HG03108 (cell line): ENCODE measurements around the gene ATM.
"Not testable (repeated sequence)": the region's sequence is repeated elsewhere in the genome, so short reads cannot be mapped to it uniquely, and the experiment has no call there.

Experiments
- ATAC-seq: cut with Tn5 transposase; IDR thresholded peaks from one replicate; pipeline ENCODE4 v1.9.1; 2021; ENCODE audit warnings: moderate library complexity; ENCODE audit not compliant: unreplicated experiment

Gene ATM

DNA sequence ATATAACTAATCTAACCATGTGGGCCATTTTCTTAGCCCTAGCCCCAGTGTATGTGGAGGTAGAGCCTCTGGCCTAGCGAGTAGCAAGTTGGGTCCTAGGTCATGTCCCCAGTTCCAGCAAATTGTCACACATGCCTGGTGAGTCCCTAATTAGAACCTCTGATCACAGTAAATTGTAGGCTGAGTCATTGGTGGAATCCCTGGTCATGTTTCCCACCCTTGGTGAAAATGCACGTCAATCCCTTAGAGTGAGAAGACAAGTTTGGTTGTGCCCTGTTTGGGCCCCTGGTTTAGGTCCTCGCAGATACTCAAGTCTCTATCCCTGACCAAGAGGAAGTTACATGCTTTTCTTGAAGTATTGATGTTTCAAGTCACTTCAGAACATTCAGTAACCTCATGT is 46.7 kb downstream of the ATM start:
- ATAC-seq, result no peak

DNA sequence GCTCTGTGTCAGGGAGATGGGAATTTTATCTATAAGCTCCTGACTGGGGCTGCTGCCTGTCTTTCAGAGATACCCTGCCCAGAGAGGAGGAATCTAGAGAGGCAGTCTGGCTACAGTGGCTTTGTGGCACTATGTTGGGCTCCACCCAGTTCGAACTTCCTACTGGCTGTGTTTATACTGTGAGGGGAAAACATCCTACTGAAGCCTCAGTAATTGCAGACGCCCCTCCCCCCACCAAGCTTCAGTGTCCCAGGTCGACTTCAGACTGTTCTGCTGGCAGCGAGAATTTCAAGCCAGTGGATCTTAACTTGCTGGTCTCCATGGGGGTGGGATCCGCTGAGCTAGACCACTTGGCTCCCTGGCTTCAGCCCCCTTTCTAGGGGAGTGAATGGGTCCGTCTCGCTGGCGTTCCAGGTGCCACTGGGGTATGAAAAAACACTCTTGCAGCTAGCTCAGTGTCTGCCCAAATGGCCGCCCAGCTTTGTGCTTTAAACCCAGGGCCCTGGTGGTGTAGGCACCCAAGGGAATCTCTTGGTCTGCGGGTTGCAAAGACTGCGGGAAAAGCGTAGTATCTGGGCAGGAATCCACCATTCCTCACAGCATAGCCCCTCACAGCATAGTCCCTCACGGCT is 54.2 kb downstream of the ATM start:
- ATAC-seq, result not testable (repeated sequence)

DNA sequence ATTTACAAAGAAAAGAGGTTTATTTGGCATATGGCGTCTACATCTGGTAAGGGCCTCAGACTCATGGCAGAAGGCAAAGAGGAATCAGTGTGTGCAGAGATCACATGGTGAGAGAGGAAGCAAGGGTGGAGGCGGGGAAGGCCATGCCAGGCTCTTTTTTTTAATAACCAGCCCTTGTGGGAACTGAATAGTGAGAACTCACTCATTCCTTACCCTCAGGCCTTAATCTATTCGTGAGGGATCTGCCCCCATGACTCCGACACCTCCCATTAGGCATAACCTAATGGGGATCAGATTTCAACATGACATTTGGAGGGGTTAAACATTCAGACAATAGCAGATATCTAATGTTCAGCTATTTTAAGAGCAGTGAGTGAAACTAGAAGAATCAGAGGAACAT is 55.7 kb downstream of the ATM start:
- no peak for ATAC-seq

GRCh38 chr11:108278954-108279353 is 56.1 kb downstream of the ATM start:
- no peak for ATAC-seq

DNA sequence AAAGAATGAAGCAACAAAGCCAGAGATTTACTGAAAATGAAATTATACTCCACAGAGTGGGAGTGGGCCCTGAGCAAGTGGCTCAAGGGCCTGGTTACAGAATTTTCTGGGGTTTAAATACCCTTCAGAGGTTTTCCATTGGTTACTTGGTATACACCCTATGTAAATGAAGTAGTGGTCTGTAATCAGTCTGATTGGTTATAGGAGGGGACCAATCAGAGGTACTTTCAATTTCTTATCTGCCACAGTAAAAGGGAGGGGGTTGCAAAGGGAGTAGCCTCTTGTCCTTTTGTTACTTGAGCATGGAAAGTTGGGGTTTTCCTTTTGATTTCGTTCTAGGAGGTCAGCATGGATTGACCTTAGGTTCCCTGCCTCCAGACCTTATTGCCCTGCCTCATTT is 63.5 kb downstream of the ATM start:
- ATAC-seq, result no peak

DNA sequence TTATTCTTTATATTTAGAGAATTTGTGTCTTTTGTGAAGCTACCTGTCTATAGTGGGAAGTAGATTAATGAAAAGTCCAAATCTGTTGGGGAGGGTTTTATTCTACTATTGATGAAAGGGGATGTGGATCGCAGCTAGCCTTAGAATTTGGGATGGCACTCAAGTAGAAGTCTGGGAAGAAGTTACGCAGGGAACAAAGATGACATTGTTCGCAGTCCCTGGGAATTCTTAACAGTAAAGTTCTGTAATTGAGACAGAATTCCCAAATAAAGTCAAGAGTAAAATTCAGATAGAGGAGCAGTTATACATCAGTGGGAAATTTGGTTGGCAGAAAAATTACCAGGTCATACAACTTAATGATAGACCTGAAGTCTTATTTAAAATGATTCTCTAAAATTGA is 64.1 kb downstream of the ATM start:
- ATAC-seq, result no peak

DNA sequence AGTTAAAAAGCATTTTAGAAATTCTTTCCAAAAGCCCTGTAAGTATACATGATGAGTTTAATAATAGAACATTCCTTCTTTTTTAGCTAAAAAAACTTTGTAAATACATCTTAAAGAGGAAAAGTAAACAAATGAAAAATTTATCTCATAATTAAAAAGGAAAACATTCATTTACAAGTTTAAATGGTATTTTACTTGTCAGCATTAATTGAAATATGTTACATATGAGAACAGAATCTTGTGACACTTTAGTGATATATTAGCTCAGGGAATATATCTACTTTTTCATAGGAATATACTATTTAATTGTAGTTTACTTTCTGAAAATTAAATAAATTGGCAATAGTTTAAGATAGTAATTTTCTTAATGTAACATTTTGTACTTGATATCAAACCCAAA is 66.2 kb downstream of the ATM start:
- not testable (repeated sequence) for ATAC-seq

DNA sequence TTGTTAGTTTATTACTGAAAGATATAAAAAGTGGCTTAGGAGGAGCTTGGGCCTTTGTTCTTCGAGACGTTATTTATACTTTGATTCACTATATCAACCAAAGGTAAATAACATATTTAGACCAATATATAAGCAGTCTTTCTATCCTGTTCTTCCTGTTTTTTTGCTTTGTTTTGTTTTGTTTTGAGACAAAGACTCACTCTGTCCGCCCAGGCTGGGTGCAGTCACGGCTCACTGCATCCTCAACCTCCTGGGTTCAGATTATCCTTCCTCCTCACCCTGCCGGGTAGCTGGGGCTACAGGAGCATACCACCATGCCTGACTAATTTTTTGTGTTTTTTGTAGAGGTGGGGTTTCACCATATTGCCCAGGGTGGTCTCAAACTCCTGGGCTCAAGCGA is 66.8 kb downstream of the ATM start:
- no peak for ATAC-seq

- no peak for ATAC-seq
Measured at GRCh38 chr11:108293229-108293628, 70.4 kb downstream of the ATM start.

DNA sequence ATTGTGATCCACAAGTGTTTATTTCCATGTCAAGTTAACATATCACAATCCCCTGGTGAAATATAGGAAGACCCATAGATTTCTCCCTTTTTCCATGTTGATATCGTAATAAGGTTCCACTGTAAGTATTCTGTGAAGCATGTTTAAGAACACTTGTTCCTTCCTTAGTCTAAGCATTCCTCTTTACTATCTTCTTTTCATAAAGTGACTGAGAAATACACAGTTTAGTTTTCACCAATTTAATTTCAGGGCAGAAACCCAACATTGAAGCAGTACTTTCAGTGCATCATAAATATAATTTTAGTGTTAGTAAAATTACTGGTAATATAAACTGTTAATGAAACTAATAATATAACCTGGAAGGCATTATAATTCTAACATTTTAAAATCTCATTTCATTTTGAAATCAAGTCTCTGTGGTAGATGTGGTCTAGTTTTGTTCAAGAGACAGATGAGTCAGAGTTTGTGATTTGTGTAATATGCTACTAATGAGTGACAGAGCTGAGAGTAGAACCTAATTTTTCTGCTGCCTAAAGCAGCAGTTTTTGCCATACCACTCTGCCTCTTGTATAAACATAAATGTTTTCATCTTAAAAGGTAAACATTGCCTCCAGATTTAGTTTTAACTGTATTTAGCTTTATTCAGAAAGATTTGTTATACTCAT is 79.4 kb downstream of the ATM start:
- ATAC-seq, result peak; percentile 73

DNA sequence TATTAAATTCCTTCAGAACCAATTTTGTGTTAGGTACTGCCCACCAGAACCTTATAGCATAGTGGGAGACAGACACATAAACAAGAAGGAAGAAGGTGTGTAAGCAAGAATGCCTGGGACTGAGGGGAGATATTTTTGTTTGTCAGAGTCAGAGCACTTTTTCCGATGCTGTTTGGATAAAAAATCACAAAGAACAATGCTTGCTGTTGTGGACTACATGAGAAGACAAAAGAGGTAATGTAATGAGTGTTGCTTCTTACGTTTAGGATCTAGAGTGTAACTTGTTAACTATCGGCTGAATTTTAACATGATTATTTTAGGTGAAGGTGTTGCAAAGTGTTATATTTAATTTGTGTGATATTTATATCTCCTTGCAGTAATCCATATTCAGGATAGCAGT is 84.9 kb downstream of the ATM start:
- no peak for ATAC-seq

DNA sequence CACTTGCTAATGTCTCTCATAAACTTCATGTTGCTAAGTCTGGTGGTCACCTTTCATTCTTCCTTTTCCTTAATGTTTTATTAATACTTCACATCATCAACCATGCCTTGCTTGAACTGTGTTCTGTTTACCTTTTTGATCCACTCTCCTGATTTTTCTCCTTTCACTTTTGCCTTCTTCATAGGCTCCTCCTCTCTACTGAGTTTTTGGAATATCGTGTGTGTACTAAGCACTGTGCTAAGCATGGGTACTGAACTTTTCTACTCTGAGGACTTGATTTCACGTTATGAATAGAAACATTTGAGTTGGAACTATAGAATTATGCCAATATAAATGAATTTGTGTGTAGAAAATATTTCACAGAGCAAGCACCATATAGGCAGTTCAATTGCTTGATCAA is 90.6 kb downstream of the ATM start:
- no peak for ATAC-seq

- ATAC-seq, result no peak
Measured at GRCh38 chr11:108316061-108316460, 93.2 kb downstream of the ATM start.

DNA sequence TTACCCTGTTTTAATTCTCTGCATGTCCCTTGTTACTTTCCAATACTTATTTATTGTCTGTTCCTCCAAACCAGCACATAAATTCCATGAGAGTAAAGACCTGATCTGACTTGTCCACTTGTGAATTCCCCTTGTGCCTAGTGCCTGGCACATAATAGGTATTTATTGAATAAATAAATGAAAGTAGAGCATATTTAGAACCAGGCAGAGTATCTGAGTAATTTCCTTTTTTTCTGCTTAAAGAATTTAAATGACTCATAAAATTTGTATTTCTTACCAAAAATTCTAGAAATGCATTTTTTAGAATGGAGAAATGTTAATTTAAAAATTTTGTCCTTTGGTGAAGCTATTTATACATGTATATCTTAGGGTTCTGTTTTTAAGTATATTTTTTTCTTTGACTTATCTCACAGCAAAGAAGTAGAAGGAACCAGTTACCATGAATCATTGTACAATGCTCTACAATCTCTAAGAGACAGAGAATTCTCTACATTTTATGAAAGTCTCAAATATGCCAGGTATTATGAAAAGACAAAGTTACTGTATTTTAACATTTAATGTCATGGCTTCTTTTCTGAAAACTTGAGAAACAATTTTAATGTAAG is 96.8 kb downstream of the ATM start:
- ATAC-seq, result no peak

DNA sequence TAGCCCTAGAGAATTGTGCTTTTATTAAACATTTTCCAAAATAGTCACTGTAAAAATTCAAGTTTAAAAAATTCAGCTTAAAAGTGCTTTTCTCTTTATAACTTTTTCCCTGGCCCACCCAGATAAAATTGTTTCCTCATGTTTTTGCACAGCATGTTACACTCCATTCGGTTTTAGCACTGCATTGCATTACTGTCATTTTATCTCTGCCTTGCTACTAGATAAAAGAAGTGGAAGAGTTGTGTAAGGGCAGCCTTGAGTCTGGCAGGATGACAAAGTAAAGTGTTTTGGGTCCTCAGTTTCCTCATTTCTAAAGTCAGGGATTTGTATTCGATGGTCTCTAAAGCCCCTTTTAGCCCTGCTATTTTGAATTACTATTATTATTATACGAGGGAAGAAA is 99.8 kb downstream of the ATM start:
- no peak for ATAC-seq

DNA sequence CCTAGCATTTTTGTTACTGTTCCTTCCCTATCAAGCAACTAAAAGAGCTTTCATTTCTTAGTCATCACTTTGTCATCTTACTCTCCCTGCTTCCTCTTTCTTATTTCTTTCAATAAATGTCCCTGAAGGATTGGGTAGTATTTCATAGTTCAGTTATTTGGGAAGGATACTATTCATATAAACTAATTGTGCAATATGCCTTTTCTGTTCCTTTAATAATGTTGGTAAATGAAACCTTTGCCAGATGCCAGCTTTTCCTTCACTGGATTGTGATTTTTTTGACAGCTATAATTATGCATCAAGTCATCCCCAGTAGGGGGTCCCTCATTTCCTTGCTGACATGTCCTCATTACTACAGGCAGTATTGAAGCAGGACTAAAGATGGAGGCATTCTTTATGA is 101.7 kb downstream of the ATM start:
- no peak for ATAC-seq

GRCh38 chr11:108333403-108333899 is 110.6 kb downstream of the ATM start:
- no peak for ATAC-seq

- ATAC-seq, result no peak
Measured at GRCh38 chr11:108338750-108339149, 115.9 kb downstream of the ATM start.

DNA sequence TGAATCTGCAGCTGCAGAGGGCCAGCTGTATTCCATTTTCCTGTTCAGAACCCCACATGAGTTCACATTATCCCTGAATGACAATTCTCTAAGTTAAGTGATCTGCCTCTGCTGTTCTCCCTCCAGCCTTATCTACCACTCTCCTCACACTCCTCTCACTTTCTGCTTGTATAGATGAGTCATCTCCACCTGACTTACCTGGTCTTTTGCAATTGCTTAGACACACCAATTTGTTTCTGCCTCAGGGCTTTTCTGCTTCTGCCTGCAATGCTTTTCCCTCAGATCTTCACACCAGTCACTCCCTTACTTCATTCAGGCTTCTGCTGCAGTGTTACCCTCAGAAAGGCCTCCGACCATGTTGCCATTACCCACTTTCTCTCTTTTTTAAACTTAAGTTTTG is 118.1 kb downstream of the ATM start:
- no peak for ATAC-seq

DNA sequence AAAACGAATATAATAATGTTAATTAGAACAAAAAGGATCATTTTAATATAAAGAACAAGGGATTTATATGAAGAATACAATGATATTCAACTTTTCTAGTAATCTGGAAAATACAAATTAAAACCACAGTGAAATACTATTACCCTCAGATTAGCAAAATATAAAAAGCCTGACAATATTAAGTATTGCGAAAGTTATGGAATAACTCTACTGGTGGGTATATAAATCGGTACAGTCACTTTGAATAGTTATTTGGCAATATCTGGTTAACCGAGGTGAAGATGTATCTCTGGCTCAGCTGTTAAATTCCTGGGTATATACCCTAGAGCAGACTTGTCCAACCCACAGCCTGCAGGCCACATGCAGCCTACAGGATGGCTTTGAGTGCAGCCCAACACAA is 118.8 kb downstream of the ATM start:
- no peak for ATAC-seq

- ATAC-seq, result no peak
Measured at GRCh38 chr11:108343714-108344113, 120.8 kb downstream of the ATM start.

GRCh38 chr11:108345767-108346166 is 122.9 kb downstream of the ATM start:
- no peak for ATAC-seq
